ENCODE measurements around the gene KRT25. TPM values are rescaled to one million over a fixed set of nuclear protein-coding genes. Genes with fewer than 3 reads are reported as not detected.

Gene KRT25
- total RNA-seq, 1 experiment from 2014 or later: not detected

DNA sequence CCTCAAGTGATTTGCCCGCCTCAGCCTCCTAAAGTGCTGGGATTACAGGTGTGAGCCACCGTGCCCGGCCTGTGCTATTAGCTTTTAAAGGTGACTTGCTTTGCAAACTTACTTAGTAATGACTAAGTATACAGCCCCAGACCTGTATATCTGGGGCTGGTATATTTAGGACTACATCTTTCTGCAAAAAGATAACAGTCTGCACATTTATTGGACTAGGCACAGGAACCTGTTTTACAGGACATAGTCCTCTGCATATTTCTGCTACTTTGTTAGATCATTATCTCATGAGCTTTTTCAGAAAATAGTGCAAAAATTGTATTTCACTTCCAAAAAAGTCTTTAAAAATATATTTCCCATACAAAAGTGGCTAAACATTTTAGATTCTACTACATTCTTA, 52.9 kb downstream of the KRT25 start:
- no peak overlapping the region for H3K4me3 ChIP-seq (replicated peaks in 1 of 2; ENCODE audit: low read depth in 1 of 2, low read length in 2 of 2)
- ChIA-PET POLR2A (no interaction called here), CTCF (no interaction called here), RAD21 (ENCODE audit: low non-redundant PET in 1 of 2, low total read pairs in 2 of 2, uncharacterized antibody in 2 of 2, unreplicated experiment in 2 of 2) (no interaction called here)
- H3K4me2 ChIP-seq (ENCODE audit: low read length): no peak overlapping the region
- no peaks in the 10 kb centered on the region for H3K9me3 ChIP-seq (ENCODE audit: control insufficient read depth in 1 of 2, insufficient read depth in 1 of 2, low read depth in 1 of 2, low read length in 2 of 2)
- no peaks in the 10 kb centered on the region for H3K36me3 ChIP-seq (ENCODE audit: control insufficient read depth in 1 of 2, insufficient read depth in 2 of 2, low read length in 2 of 2)
- DNase-seq (ENCODE audit: low read depth, low spot score) (no peak), ATAC-seq (no peak)
- intact Hi-C loops (cut with micrococcal nuclease): no loop called here
- no peaks in the 10 kb centered on the region for H3K4me1 ChIP-seq (ENCODE audit: control insufficient read depth in 1 of 2, insufficient read depth in 2 of 2, low read length in 2 of 2)
- H2AFZ ChIP-seq (ENCODE audit: low read depth, low read length, poor library complexity, severe bottlenecking): no peak overlapping the region
- H3K27me3 ChIP-seq (ENCODE audit: insufficient read depth, low read length): no peaks in the 10 kb centered on the region
- no peak overlapping the region for H3K27ac ChIP-seq (ENCODE audit: low read depth, low read length)
- TF ChIP-seq, protein P1, sequence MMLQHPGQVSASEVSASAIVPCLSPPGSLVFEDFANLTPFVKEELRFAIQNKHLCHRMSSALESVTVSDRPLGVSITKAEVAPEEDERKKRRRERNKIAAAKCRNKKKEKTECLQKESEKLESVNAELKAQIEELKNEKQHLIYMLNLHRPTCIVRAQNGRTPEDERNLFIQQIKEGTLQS (IDR thresholded peaks at IDR 0.05): no peak
- TF ChIP-seq POLR2AphosphoS5 (IDR thresholded peaks at IDR 0.05; ENCODE audit: low read depth, low read length) (no peak), FOSL1 (IDR thresholded peaks at IDR 0.05; ENCODE audit: low read depth) (no peak), EGR1 (IDR thresholded peaks at IDR 0.05; ENCODE audit: low read depth) (no peak), JUND (IDR thresholded peaks at IDR 0.05) (no peak), POLR2A (IDR thresholded peaks at IDR 0.05; ENCODE audit: borderline replicate concordance, extremely low read depth, insufficient read depth, insufficient read length) (no peak), ELF1 (IDR thresholded peaks at IDR 0.05; ENCODE audit: borderline replicate concordance, low read depth) (no peak), TCF7L2 (IDR thresholded peaks at IDR 0.05; ENCODE audit: borderline replicate concordance, extremely low read depth, insufficient read depth, insufficient read length) (no peak), CEBPB (IDR thresholded peaks at IDR 0.05; ENCODE audit: low read depth) (no peak), ZNF274 (IDR thresholded peaks at IDR 0.05; ENCODE audit: low read depth, low read length) (no peak), EZH2phosphoT487 (IDR thresholded peaks at IDR 0.05; ENCODE audit: borderline replicate concordance) (no peak), SIN3A (IDR thresholded peaks at IDR 0.05; ENCODE audit: low read depth) (no peak), SRF (IDR thresholded peaks at IDR 0.05; ENCODE audit: low read depth) (no peak), SP1 (IDR thresholded peaks at IDR 0.05; ENCODE audit: low read depth) (no peak), CBX3 (IDR thresholded peaks at IDR 0.05; ENCODE audit: low read depth) (no peak)
- TF ChIP-seq, protein P2, sequence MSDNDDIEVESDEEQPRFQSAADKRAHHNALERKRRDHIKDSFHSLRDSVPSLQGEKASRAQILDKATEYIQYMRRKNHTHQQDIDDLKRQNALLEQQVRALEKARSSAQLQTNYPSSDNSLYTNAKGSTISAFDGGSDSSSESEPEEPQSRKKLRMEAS (IDR thresholded peaks at IDR 0.05): no peak
- TF ChIP-seq, protein P3, sequence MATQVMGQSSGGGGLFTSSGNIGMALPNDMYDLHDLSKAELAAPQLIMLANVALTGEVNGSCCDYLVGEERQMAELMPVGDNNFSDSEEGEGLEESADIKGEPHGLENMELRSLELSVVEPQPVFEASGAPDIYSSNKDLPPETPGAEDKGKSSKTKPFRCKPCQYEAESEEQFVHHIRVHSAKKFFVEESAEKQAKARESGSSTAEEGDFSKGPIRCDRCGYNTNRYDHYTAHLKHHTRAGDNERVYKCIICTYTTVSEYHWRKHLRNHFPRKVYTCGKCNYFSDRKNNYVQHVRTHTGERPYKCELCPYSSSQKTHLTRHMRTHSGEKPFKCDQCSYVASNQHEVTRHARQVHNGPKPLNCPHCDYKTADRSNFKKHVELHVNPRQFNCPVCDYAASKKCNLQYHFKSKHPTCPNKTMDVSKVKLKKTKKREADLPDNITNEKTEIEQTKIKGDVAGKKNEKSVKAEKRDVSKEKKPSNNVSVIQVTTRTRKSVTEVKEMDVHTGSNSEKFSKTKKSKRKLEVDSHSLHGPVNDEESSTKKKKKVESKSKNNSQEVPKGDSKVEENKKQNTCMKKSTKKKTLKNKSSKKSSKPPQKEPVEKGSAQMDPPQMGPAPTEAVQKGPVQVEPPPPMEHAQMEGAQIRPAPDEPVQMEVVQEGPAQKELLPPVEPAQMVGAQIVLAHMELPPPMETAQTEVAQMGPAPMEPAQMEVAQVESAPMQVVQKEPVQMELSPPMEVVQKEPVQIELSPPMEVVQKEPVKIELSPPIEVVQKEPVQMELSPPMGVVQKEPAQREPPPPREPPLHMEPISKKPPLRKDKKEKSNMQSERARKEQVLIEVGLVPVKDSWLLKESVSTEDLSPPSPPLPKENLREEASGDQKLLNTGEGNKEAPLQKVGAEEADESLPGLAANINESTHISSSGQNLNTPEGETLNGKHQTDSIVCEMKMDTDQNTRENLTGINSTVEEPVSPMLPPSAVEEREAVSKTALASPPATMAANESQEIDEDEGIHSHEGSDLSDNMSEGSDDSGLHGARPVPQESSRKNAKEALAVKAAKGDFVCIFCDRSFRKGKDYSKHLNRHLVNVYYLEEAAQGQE (IDR thresholded peaks at IDR 0.05; ENCODE audit: low read depth): no peak
- TF ChIP-seq, protein P4, sequence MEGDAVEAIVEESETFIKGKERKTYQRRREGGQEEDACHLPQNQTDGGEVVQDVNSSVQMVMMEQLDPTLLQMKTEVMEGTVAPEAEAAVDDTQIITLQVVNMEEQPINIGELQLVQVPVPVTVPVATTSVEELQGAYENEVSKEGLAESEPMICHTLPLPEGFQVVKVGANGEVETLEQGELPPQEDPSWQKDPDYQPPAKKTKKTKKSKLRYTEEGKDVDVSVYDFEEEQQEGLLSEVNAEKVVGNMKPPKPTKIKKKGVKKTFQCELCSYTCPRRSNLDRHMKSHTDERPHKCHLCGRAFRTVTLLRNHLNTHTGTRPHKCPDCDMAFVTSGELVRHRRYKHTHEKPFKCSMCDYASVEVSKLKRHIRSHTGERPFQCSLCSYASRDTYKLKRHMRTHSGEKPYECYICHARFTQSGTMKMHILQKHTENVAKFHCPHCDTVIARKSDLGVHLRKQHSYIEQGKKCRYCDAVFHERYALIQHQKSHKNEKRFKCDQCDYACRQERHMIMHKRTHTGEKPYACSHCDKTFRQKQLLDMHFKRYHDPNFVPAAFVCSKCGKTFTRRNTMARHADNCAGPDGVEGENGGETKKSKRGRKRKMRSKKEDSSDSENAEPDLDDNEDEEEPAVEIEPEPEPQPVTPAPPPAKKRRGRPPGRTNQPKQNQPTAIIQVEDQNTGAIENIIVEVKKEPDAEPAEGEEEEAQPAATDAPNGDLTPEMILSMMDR (IDR thresholded peaks at IDR 0.05 in 2 of 3, conservative IDR thresholded peaks at IDR 0.05 in 1 of 3; ENCODE audit: borderline replicate concordance in 1 of 3, insufficient read depth in 1 of 3, low read depth in 2 of 3, low read length in 2 of 3): no peak
- H3K9ac ChIP-seq (ENCODE audit: low read length): no peak overlapping the region
- no peaks in the 10 kb centered on the region for H3K79me2 ChIP-seq (ENCODE audit: insufficient read depth, low read length)
- no peaks in the 10 kb centered on the region for H3K9me2 ChIP-seq (ENCODE audit: insufficient read depth)
- no peaks in the 10 kb centered on the region for H4K20me1 ChIP-seq (ENCODE audit: insufficient read depth)
- BruUV-seq (replicated peaks): no TSS peak

Measured in HCT116 (cell line).